ENCODE measurements around the gene SYCN.

Gene SYCN

DNA sequence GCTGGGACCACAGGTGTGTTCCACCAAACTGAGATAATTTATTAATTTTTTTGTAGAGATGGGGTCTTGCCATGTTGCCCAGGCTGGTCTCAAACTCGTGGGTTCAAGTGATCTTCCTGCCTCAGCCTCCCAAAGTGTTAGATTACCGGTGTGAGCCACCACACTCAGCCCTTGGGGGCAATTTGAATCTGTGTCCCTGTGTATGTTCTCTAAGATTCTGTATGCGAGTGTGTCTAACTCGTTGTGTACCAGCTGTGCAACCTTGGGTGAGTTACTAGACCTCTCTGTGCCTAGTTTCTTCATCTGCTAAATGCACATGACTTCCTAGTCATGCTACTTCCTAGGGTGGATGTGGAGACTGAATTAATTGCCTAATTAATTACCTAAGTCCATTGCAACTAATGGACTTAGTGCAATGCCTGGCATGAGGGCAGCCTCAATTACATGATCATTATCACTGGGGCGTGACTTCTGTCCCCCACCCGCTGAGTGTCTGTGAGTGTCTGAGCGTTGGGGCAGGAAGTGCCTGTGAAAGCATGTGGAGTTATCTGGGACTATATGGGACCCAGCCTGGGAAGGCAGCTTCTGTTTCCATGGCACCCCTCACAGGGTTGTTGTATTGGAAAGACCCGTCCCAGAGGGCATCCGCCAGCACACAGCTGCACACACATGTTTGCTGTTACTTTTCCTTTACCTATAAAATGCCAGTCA lies 9.1 kb downstream of the SYCN start:
- no peak for DNase-seq (ENCODE audit: low read depth)

DNA sequence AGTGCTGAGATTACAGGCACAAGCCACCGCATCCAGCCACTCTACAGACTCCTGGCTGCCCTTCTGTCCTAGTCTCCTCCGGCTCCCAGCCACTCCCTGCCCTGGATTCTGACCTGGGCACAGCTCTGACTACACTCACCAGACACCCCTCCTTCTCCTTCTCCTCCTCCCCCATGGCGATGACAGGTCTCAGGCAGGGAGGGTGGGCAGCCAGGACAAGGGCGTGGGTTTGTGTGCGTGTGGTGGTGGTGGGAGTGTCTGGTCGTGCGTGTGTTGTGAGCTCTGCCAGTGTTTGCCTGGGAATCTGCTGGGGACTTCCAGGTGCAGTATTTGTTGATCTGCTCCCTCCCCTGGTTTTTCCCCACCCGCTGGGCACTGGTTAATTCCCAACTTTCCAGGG lies 10.3 kb downstream of the SYCN start:
- DNase-seq (ENCODE audit: low read depth): no peak

DNA sequence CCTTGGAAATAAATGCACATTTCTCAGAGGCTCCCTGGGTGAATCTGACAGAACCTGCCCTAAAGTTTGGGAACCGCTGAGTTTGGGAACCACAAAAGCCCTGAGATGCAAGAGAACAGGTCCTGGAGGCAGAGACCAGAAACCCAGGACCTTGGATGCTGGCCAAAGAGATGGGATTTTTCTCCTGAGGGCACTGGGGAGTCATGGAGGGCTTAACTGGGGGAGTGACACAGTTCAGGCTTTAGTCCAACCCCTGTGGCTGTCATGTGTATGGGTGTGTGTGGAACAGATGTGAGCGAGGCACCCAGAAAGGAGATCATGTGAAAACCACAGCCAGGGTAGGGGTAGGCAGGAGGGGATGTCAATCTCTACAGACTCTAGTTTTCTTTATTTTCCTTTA lies 11.2 kb downstream of the SYCN start:
- peak; percentile 23 for DNase-seq (ENCODE audit: low read depth)

DNA sequence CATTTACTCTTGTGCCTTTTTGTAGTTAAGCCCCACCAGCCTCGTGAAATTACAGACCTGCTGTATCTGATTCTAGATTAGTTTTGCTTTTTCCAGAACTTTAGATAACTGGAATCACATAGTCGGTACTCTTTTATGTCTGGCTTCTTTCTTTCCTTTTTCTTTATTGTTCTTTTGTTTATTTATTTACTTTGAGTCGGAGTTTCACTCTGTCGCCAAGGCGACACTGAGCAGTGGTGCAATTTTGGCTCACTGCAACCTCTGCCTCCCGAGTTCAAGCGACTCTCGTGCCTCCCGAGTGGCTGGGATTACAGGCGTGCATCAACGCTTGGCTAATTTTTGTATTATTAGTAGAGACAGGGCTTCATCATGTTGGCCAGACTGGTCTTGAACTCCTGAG lies 13.3 kb downstream of the SYCN start:
- no peak for DNase-seq (ENCODE audit: low read depth)

DNA sequence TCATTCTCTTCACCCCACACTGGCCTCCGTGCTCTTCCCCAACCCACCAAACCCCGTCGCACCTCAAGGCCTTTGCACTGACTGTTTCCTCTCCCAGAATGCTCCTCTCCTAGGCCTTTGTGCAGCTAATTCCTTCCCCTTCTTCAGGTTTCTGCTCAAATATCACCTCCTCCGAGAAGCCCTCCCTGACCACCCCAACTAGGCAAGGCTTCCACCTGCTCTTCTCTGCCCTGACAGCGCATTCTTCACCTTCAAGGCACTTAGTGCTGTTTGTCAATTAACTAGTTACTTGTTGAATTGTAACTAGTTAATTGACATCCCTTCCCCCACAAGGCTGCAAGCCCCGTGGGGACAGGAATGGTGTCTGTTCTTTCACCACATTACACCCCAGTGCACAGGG lies 15.1 kb downstream of the SYCN start:
- no peak for DNase-seq (ENCODE audit: low read depth)

DNA sequence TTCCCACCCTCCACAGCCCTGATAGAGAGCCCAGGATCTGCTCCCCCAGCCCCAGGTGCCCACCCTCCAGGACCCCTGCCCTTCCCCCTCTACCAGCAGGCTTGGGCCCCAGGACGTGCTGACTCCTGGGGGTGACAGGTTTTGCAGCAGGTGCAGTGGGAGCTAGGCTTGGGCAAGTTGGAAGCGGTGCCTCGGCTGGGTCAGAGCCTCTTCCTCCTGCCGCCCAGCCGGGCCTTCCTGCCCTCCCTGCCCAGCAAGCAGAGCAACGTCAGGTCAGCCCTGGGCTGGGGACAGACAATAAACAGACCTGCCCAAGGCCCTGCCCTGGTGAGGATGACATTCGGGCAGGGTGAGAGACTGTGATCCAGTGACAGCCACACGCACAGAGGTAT lies 16.5 kb downstream of the SYCN start:
- DNase-seq (ENCODE audit: low read depth): no peak

DNA sequence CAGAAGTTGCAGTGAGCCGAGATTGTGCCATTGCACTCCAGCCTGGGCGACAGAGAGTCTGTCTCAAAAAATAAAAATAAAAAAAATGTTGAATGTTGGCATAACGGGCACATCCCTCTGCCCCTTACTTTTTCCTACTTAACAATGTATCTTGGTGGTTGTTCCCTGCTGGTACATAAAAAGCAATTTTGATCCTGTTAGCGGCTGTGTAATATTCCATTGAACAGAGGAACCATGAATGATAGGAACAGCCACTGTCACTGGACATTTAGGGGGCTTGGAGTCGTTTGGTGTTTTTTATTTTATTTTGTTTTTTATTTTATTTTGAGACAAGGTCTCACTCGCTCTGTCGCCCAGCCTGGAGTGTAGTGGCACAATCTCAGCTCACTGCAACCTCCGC lies 17.7 kb downstream of the SYCN start:
- no peak for DNase-seq (ENCODE audit: low read depth)

DNA sequence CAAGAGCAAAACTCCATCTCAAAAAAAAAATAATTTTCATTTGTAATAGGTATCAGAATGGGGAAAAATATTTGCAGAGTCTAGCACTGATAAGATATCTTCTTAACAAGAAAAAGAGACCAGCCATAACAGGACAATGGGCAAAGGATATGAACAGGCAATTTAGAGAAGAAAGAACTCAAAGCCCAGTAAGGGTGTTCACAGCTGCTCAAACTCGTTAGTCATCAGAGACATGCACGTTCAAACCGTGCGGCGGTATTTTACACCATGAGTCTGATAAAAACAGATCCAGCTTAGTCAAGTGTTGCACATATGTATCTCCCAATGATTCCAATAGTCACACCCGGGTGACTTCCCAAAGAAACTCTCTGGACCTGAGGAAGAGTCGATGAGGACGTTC lies 21.0 kb downstream of the SYCN start:
- DNase-seq (ENCODE audit: low read depth): no peak

DNA sequence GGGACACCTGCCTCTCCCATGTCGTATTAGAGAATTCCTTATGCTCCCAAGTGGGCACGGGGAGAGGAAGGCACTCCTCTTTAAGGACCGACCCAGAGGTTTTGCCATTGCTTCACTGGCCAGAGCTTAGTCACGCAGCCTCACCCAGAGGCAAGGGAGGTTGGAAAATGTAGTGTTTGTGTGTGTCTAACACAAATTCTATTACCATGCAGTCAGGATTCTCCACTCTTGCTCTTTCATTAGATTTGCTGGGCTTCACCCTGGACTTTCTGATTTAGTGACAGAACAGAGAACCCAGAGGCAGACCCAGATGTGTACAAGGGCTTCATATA lies 21.9 kb downstream of the SYCN start:
- no peak for DNase-seq (ENCODE audit: low read depth)

DNA sequence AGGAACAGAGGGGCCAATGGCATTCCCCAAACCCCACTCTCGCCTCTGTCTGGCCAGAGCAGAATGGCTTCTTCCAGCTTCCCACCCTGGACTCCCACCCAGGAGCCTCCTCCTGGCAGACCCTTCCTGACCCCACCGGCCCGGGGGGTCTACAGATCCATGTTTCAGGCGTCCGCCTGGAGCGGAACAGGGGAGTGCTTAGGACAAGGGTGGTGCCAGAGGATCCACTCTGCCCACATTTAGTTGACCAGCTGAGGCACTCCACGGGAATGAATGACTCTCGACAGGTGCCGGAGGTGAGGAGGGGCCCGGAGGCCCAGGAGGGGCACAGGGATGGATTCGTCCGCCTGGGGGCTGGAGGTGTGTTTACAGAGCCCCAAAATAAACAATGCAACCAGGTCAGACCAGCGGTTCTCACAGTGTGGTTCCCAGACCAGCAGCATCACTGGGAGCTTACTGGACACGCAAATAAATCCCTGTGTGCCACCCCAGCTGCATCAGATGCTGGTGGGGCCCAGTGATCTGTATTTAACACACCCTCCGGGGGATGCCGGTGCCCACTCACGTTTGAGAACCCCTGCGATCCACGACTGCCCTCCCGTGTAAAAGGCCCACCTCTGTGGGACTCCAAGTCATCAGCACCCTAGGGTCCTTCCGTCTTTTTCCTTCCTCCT lies 22.4 kb downstream of the SYCN start:
- DNase-seq (ENCODE audit: low read depth): no peak

DNA sequence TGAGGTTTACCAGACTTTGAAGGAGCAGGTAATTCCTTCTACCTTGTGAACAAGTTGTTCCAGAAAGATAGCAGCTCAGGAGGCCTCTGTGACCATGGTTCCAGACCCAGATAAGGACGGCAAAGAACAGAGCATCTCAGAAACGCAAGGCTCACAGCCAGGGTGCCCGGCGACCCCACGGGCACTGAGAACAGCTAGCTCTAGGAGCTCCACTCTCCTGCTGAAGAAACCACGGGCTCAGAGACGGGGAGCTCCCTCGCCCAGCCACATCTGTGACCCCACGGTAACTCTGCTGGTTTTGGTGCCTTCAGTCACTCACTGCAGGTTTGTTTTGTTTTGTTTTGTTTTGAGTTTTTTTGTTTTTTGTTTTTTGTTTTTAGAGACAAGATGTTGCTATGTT lies 23.3 kb downstream of the SYCN start:
- no peak for DNase-seq (ENCODE audit: low read depth)

DNA sequence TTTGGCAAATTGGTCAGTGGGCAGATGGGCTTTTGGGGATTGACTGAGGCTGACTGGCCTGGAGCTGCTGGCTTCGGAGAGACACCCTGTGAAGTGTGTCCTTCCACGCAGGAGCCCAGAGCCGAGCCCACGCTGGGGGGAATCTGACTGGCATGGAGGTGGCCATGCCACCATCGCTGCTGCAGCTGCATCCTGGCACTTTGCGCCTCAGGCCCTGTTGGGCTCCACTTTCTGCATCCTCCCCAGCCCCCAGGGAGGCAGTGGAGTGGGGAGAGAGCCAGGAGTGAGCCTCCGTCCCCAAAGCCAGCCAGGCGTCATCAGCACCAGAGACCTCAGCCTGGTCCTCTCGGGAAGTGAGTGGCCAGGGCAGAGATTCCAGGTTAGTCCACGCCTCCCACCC lies 24.3 kb downstream of the SYCN start:
- DNase-seq (ENCODE audit: low read depth): no peak

DNA sequence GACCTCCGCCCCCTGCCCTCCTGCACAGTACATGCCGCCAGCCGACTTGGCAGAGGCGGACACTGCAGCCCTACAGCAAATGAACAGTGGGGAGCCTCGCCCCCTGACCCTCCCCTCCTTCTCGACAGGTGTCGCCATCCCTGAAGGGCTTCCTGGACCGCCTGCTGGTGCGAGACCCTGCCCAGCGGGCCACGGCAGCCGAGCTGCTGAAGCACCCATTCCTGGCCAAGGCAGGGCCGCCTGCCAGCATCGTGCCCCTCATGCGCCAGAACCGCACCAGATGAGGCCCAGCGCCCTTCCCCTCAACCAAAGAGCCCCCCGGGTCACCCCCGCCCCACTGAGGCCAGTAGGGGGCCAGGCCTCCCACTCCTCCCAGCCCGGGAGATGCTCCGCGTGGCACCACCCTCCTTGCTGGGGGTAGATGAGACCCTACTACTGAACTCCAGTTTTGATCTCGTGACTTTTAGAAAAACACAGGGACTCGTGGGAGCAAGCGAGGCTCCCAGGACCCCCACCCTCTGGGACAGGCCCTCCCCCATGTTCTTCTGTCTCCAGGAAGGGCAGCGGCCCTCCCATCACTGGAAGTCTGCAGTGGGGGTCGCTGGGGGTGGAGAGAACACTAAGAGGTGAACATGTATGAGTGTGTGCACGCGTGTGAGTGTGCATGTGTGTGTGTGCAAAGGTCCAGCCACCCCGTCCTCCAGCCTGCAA lies 25.6 kb downstream of the SYCN start:
- no peak for DNase-seq (ENCODE audit: low read depth)

DNA sequence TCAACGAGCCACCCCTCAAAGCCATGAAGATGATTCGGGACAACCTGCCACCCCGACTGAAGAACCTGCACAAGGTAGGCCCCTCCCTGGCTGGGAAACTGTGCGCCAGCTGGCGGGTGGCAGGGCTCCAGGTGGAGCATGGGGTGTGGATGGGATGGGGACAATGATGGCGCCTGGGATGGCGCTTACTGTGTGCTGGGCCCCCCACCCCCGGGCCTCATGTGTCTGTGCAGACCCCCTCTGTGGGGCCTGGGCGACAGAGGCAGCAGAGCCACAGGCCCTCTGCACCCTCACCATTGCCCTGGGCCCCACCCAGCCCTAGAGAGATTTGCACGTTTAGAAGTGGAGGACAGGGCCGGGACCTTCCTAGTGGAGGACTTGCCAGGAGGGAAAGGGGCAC lies 26.3 kb downstream of the SYCN start:
- no peak for DNase-seq (ENCODE audit: low read depth)

DNA sequence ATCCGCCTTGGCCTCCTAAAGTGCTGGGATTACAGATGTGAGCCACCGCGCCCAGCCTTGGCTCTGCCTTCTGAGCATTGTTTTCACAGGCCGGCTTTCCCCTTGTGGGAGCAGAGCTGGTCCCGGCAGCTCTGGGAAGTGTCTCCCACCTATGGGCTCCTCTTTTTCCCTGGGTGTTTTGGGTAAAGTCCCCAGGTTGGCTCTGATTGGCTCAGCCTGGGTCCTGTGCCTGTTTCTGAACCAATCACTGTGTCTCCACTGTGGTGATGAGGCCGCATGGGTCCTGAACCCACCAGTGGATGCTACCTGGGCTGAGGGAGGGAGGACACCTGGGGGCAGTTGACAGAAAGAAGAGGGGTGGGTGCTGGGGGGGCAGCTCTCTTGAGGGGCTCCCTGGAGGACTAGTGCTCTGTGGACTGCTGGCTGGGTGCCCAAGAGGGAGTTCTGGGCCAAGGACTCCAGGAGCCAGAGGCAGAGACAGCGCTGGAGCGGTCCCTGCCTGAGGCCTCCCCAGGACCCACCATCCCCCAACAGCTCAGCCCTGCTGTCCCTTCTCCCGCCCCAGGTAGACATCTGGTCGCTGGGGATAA lies 26.9 kb downstream of the SYCN start:
- DNase-seq (ENCODE audit: low read depth): no peak

DNA sequence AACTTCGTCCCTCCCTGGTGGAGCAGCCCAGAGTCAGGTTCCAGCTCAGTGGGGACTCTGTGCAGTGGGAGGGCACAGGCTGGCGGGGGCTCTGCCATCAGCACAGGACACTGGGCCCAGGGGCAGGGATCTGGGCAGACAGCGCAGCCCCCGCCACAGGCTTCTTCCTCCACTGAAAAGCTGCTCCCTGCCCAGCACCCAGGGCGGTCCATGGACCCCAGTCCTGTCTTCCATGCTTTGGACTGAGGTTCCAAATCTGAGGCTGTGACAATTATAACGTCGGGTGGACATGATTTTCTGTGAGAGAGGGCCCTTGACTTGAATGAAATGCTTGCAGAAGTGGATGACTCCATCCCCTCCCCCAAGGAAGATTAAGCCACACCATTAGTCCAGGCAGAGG lies 28.5 kb downstream of the SYCN start:
- DNase-seq (ENCODE audit: low read depth): no peak

DNA sequence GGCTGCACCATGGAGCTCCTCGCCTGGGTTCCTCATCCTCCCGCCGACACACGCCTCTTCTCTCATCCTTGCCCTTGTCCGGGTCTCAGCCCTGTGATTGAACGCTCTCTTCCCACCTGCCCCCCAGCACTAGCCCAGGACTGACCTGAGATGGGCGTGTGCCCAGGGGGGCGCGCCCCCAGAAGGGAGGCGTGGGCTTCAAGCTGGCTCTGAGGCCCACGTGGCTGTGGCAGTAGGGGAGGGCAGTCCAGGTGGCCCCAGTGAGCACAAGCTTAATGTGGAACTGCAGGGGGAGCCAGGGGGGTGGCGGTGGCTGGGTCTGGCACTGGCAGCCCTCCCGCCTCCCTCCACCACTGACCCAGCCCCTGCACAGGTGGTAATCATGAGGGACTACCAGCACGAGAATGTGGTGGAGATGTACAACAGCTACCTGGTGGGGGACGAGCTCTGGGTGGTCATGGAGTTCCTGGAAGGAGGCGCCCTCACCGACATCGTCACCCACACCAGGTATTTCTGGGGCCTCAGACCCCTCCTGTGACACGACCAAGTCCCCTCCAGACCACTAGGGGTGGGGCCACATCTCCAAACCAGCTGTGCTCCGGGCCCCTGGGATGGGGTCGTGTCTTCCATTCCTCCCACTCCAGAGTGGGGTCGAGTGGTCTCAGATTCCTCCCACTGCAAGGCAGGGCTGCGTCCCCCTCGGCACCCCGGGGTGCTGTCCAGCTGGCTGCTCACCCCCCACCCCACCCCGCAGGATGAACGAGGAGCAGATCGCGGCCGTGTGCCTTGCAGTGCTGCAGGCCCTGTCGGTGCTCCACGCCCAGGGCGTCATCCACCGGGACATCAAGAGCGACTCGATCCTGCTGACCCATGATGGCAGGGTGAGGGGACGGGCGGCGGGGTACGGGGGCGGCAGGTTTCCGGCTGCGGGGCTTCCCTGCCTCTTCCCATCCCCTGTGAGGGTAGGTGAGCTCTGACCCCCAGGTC lies 29.2 kb downstream of the SYCN start:
- DNase-seq (ENCODE audit: low read depth): no peak

DNA sequence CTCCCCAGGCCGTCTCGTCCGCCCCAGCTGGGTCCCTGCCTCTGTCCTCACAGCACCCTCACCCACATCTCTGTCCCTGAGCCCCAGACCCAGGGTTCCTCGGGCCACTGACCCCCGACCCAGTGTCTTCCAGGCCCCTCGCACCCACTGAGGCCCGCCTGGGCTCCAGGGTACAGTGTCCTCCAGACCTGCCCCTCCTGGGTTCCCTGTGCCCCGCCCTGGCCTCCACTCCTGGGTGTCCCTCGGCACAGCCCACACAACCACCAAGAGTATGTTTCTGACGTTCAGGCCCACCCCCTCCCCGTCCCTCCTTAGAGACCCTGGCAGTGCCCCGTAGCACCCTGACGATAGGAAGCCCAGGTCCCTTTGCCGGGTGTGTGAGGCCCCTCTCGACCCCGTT lies 29.9 kb downstream of the SYCN start:
- no peak for DNase-seq (ENCODE audit: low read depth)

DNA sequence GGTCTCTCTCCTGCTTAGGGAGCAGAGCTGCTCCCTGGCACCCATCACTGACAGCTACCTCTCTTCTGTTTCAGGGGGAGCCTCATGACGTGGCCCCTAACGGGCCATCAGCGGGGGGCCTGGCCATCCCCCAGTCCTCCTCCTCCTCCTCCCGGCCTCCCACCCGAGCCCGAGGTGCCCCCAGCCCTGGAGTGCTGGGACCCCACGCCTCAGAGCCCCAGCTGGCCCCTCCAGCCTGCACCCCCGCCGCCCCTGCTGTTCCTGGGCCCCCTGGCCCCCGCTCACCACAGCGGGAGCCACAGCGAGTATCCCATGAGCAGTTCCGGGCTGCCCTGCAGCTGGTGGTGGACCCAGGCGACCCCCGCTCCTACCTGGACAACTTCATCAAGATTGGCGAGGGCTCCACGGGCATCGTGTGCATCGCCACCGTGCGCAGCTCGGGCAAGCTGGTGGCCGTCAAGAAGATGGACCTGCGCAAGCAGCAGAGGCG lies 30.5 kb downstream of the SYCN start:
- DNase-seq (ENCODE audit: low read depth): no peak

DNA sequence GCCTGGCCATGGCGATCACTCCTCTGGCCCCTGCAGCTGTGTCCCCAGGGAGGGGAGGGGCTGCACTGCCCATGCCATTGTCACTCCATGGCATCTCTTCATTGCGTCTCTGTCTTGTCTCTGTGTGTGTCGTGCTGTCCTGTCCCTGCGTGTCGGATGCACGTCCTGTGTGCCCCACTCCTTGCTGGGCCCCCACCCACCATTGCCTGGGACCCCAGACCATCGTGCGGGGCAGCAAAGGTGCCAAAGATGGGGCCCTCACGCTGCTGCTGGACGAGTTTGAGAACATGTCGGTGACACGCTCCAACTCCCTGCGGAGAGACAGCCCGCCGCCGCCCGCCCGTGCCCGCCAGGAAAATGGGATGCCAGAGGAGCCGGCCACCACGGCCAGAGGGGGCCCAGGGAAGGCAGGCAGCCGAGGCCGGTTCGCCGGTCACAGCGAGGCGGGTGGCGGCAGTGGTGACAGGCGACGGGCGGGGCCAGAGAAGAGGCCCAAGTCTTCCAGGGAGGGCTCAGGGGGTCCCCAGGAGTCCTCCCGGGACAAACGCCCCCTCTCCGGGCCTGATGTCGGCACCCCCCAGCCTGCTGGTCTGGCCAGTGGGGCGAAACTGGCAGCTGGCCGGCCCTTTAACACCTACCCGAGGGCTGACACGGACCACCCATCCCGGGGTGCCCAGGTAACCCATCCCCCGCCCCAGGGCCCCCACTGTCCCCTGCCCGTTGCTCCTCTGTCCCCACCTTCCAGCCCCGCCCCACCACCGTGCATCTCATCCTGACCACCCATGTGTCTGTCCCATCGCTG lies 31.2 kb downstream of the SYCN start:
- DNase-seq (ENCODE audit: low read depth): no peak
